Measurements from ENCODE around the gene DDX51. TPM values are rescaled to one million over a fixed set of nuclear protein-coding genes. Genes with fewer than 3 reads are reported as not detected.

The DDX51 gene
- total and polyA plus RNA-seq, 2 of the 4 experiments (the other 2 are of a cell fraction): 3.8 to 14.5 TPM

DNA sequence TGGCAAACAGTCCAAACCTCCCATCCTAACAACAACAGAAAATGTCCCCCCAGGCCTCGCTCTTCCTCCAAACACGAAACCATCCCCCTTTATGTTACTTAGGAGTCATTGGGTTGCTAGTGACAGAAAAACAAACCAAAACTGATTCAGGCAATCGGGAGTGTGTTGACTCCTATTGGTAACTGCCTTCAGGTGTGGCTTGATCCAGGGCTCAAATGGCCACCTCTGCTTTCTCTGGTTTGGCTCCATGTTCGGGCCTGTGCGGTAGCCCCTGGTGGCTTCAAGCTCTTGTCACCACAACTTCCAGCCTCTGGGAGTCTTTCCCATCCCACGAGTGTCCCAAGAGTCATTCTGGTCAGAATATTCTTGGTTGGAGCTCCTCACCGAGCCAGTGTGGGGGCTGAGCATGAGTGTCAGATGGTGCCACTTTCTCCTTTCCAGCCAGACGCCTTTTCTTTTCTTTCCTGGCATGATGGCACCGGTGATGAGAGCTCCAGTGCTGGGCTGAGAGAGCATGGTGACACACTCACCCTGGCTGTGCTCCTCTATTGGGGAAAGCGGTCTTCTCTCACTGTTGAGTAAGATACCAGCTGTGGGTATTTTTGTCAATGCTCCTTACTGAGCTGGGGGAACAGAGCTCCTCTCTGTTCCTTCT, 38.7 kb upstream of the DDX51 start:
- Histone ChIP-seq H2BK15ac (ENCODE audit: low read depth, low read length) (no peak overlapping the region), H3K4me3 (ENCODE audit: insufficient read depth, low read depth, low read length) (no peak overlapping the region), H3K4ac (ENCODE audit: low read depth, low read length) (no peak overlapping the region), H3K18ac (ENCODE audit: low read depth, low read length) (no peak overlapping the region), H4K5ac (ENCODE audit: low read depth, low read length) (no peak overlapping the region), H2AFZ (replicated peaks; ENCODE audit: low read length, poor library complexity) (peak overlapping the region; percentile 21), H3K9me3 (ENCODE audit: control insufficient read depth, insufficient read depth, low read length) (no peaks in the 10 kb centered on the region; the same call in 1 of the 2 replicates), H3K9ac (ENCODE audit: low read depth, low read length) (no peak overlapping the region), H3K27ac (ENCODE audit: insufficient read depth, low read length) (no peak overlapping the region), H3K4me2 (ENCODE audit: low read depth, low read length) (no peak overlapping the region), H2BK5ac (ENCODE audit: low read depth, low read length, poor library complexity, severe bottlenecking) (no peak overlapping the region), H4K8ac (ENCODE audit: low read depth in 2 of 2, low read length in 2 of 2) (no peak overlapping the region), H3K56ac (ENCODE audit: extremely low read depth, insufficient read depth, low read length) (no peak overlapping the region), H4K20me1 (ENCODE audit: insufficient read depth, low read length) (no peaks in the 10 kb centered on the region; the same call in 1 of the 2 replicates), H3K36me3 (ENCODE audit: control insufficient read depth, insufficient read depth, low read length) (no peaks in the 10 kb centered on the region), H2BK120ac (ENCODE audit: low read depth, low read length) (no peak overlapping the region), H2BK20ac (ENCODE audit: low read depth, low read length) (no peak overlapping the region), H3K4me1 (ENCODE audit: control insufficient read depth, insufficient read depth, low read length) (no peaks in the 10 kb centered on the region), H4K91ac (ENCODE audit: insufficient read depth, low read depth, low read length) (no peak overlapping the region), H3K9me1 (ENCODE audit: insufficient read depth, low read length) (no peaks in the 10 kb centered on the region), H2AK5ac (ENCODE audit: low read depth, low read length) (no peak overlapping the region), H3K23ac (ENCODE audit: low read depth, low read length) (no peak overlapping the region), H3K27me3 (ENCODE audit: control insufficient read depth, insufficient read depth, low read length) (peaks cover 41% of the 10 kb centered on the region), H2AK9ac (replicated peaks; ENCODE audit: low read depth, low read length, poor library complexity) (no peak overlapping the region), H3K14ac (replicated peaks; ENCODE audit: low read depth, low read length) (no peak overlapping the region), H3K79me1 (ENCODE audit: low read depth in 1 of 2, low read length in 2 of 2) (no peaks in the 10 kb centered on the region)
- dilution Hi-C loops (cut with HindIII; ENCODE audit: low sequenced_read_pairs, unreplicated experiment) (no loop called here), intact Hi-C loops (cut with micrococcal nuclease) (no loop called here), in situ Hi-C loops (cut with MboI; ENCODE audit: low sequenced_read_pairs) (no loop called here)
- ATAC-seq (ENCODE audit: low read depth) (no peak), DNase-seq (no peak)
- ChIA-PET POLR2A (ENCODE audit: unreplicated experiment) (no interaction called here), CTCF (no interaction called here)
- BruUV-seq (replicated peaks): no TSS peak
- no peak for TF ChIP-seq MAZ (IDR thresholded peaks at IDR 0.05; ENCODE audit: borderline replicate concordance, low read depth, low read length)
- TF ChIP-seq BHLHE40 (IDR thresholded peaks at IDR 0.05; ENCODE audit: low read depth, low read length): no peak
- TF ChIP-seq RCOR1 (IDR thresholded peaks at IDR 0.05; ENCODE audit: insufficient replicate concordance, low read length): no peak
- TF ChIP-seq RFX5 (IDR thresholded peaks at IDR 0.05; ENCODE audit: low read depth, low read length): no peak
- TF ChIP-seq POLR2A (IDR thresholded peaks at IDR 0.05; ENCODE audit: low read depth, low read length): no peak
- TF ChIP-seq NFE2L2 (IDR thresholded peaks at IDR 0.05; ENCODE audit: low read depth, low read length): no peak
- no peak for TF ChIP-seq CEBPB (IDR thresholded peaks at IDR 0.05; ENCODE audit: low read depth, low read length)
- no peak for TF ChIP-seq RAD21 (IDR thresholded peaks at IDR 0.05; ENCODE audit: low read length)
- no peak for TF ChIP-seq CHD1 (IDR thresholded peaks at IDR 0.05; ENCODE audit: low read depth, low read length)
- TF ChIP-seq MXI1 (IDR thresholded peaks at IDR 0.05; ENCODE audit: borderline replicate concordance, low read depth, low read length): no peak
- TF ChIP-seq, protein P1, sequence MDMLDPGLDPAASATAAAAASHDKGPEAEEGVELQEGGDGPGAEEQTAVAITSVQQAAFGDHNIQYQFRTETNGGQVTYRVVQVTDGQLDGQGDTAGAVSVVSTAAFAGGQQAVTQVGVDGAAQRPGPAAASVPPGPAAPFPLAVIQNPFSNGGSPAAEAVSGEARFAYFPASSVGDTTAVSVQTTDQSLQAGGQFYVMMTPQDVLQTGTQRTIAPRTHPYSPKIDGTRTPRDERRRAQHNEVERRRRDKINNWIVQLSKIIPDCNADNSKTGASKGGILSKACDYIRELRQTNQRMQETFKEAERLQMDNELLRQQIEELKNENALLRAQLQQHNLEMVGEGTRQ (IDR thresholded peaks at IDR 0.05; ENCODE audit: low read depth, low read length): no peak
- TF ChIP-seq, protein P2, sequence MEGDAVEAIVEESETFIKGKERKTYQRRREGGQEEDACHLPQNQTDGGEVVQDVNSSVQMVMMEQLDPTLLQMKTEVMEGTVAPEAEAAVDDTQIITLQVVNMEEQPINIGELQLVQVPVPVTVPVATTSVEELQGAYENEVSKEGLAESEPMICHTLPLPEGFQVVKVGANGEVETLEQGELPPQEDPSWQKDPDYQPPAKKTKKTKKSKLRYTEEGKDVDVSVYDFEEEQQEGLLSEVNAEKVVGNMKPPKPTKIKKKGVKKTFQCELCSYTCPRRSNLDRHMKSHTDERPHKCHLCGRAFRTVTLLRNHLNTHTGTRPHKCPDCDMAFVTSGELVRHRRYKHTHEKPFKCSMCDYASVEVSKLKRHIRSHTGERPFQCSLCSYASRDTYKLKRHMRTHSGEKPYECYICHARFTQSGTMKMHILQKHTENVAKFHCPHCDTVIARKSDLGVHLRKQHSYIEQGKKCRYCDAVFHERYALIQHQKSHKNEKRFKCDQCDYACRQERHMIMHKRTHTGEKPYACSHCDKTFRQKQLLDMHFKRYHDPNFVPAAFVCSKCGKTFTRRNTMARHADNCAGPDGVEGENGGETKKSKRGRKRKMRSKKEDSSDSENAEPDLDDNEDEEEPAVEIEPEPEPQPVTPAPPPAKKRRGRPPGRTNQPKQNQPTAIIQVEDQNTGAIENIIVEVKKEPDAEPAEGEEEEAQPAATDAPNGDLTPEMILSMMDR (conservative IDR thresholded peaks at IDR 0.05; ENCODE audit: low read depth, low read length): no peak
- no peak for TF ChIP-seq FOS (IDR thresholded peaks at IDR 0.05; ENCODE audit: low read depth, low read length)
- no peak for TF ChIP-seq SMC3 (IDR thresholded peaks at IDR 0.05; ENCODE audit: low read depth, low read length)
- TF ChIP-seq, protein P3, sequence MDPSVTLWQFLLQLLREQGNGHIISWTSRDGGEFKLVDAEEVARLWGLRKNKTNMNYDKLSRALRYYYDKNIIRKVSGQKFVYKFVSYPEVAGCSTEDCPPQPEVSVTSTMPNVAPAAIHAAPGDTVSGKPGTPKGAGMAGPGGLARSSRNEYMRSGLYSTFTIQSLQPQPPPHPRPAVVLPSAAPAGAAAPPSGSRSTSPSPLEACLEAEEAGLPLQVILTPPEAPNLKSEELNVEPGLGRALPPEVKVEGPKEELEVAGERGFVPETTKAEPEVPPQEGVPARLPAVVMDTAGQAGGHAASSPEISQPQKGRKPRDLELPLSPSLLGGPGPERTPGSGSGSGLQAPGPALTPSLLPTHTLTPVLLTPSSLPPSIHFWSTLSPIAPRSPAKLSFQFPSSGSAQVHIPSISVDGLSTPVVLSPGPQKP (IDR thresholded peaks at IDR 0.05; ENCODE audit: borderline replicate concordance, low read depth, low read length): no peak
- no CpG with 5 or more reads among the region's 10 CpGs for whole genome bisulfite sequencing, 2 experiments (ENCODE audit: extremely low coverage in 2 of 2, insufficient read length in 1 of 2)
